ENCODE data around the gene SPTBN1. TPM values are rescaled to one million over a fixed set of nuclear protein-coding genes. Genes with fewer than 3 reads are reported as not detected.

The SPTBN1 gene
- total and polyA plus RNA-seq, 9 of the 15 experiments (the other 6 are each of a cell fraction or from before 2014, with no cell fraction given), result 8.9 to 66.8 (median 31.4) TPM

DNA sequence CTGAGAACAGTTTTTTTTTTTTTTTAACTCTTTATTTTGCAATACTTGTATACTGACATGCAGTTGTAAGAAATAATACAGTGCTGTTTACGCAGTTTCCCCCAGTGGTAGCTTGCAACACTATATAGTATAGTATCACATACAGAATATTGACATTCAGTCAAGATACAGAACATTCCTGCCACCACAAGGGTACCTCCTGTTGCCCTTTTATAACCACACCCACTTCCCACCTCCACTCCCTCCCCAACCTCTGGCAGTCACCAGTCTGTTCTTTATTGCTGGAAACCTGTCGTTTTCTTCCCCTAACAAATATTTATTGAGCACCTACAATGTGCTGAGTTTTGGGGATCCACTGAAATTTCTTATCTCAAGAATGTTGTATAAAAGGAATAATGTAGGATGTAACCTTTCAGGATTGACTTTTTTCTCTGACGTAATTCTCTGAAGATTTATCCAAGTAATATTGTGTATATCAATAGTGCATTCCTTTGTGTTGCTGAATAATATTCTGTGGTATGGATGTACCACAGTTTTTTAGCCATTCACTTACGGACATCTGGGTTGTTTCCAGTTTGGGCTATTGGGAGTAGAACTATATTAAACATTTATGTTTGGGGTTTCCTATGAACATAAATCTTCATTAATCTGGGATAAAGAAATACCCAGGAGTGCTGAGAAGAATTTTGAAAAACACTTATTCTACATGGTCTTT, 215.9 kb downstream of the SPTBN1 start:
- Histone ChIP-seq H3K9me1 (ENCODE audit: control insufficient read depth, insufficient read depth, low read length) (no peaks in the 10 kb centered on the region), H3K79me2 (ENCODE audit: control insufficient read depth, insufficient read depth, low read length) (no peaks in the 10 kb centered on the region), H4K20me1 (replicated peaks; ENCODE audit: control insufficient read depth, insufficient read depth, low read length) (no peaks in the 10 kb centered on the region), H3K9ac (ENCODE audit: insufficient read depth in 1 of 2, low read depth in 2 of 2, low read length in 2 of 2) (no peak overlapping the region), H3K4me2 (ENCODE audit: insufficient read depth, low read length) (no peak overlapping the region), H3K4me1 (replicated peaks in 1 of 2; ENCODE audit: control insufficient read depth in 2 of 2, insufficient read depth in 2 of 2, low read length in 2 of 2) (peaks cover 0 to 6% of the 10 kb centered on the region in 2 experiments; a peak in 1 of 5 replicates), H3K9me3 (replicated peaks; ENCODE audit: control insufficient read depth, insufficient read depth, low read depth, low read length) (no peaks in the 10 kb centered on the region), H3K36me3 (ENCODE audit: control insufficient read depth, insufficient read depth, low read length) (peaks cover 28% of the 10 kb centered on the region; the same call in 2 of the 3 replicates), H3K27ac (ENCODE audit: extremely low read depth, low read depth, low read length) (no peak overlapping the region), H3K4me3 (no peak overlapping the region), H2AFZ (ENCODE audit: low read depth, low read length) (no peak overlapping the region), H3K27me3 (ENCODE audit: control insufficient read depth in 2 of 2, insufficient read depth in 2 of 2, low read length in 2 of 2) (peaks cover 16 to 29% of the 10 kb centered on the region in 2 experiments)
- CTCF ChIA-PET (ENCODE audit: low intra/inter-chr PET ratio), result no interaction called here
- no peak for TF ChIP-seq NEUROD1 (IDR thresholded peaks at IDR 0.05; ENCODE audit: borderline replicate concordance, low read depth, low read length, partially characterized antibody)
- no peak for TF ChIP-seq SRSF3 (IDR thresholded peaks at IDR 0.05; ENCODE audit: insufficient read depth, low read length)
- TF ChIP-seq HNRNPH1 (optimal IDR thresholded peaks at IDR 0.05; ENCODE audit: low read depth, low read length), result no peak
- TF ChIP-seq SOX6 (IDR thresholded peaks at IDR 0.05), result no peak
- no peak for TF ChIP-seq SMARCE1 (IDR thresholded peaks at IDR 0.05)
- TF ChIP-seq PHF21A (IDR thresholded peaks at IDR 0.05; ENCODE audit: borderline replicate concordance, low read depth), result no peak
- POLR2A ChIA-PET, result no interaction called here
- in situ Hi-C loops (cut with MboI), result no loop called here
- peak; percentile 19; the same call in 1 of the 3 replicates for ATAC-seq
- WGBS (ENCODE audit: insufficient coverage, low coverage, missing lambda C conversion rate), result 64% methylated on average over 4 of the region's 4 CpGs
- intact Hi-C loops (cut with micrococcal nuclease), result no loop called here
- BruUV-seq (replicated peaks), result no TSS peak
- FAIRE-seq, result no peak
- no peak for DNase-seq (ENCODE audit: extremely low read depth in 1 of 4, low spot score in 3 of 4)

All from K562 (cell line).